ENCODE measurements around the gene PYGB.
"Not testable (repeated sequence)": the region's sequence is repeated elsewhere in the genome, so short reads cannot be mapped to it uniquely, and the experiment has no call there.

Gene PYGB

DNA sequence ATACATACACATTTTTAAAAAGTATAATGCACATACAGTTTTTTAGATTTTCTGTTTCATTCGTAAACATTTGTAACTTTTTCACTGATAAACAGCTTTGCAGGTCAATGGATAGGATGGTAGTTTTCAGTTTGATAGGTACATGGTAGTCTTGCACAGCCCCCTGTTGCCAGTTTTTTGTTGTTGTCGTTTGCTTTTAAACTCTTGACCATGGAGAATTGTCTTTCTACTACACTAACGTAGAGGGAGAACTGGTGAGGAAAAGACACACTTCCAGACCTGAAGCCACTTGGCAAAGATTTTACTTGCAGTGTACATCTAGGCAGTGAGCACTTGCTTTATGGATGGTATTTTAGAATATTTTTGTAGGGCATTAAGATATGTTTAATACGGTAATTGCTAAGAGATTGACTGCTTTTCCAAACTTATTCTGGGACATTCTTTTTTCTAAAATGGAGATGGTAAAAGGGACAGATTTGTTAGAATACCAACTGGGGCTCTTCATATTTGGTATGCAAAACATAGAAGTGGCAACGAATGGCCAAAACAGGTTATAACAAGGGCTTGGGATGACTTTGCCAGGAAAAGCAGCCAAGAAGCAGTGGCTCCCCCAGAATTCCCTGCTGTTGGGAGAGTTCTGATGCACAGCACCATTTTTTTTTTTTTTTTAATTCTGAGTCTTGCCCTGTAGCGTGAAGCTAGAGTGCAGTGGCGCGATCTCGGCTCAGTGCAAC is 1.5 kb downstream of the PYGB start:
- no peak for DNase-seq

DNA sequence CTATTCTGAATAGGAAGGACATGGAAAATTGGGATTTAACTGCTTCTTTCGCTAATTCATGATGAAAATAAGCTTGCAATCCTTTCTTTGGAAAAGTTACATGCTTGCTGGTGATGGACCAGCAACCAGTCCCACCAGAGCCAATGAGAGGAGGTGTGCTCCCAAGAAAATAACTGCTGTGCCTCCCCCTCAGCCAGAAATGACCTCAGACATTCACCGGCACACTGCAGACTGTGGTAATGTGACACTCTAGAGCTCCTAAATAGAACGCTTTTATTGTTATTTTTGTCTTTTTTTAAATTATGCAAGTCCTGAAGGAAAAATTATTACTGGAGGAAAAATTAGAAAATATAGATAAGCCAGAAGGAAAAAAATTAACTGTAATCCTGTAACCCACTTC is 2.6 kb downstream of the PYGB start:
- DNase-seq = no peak

DNA sequence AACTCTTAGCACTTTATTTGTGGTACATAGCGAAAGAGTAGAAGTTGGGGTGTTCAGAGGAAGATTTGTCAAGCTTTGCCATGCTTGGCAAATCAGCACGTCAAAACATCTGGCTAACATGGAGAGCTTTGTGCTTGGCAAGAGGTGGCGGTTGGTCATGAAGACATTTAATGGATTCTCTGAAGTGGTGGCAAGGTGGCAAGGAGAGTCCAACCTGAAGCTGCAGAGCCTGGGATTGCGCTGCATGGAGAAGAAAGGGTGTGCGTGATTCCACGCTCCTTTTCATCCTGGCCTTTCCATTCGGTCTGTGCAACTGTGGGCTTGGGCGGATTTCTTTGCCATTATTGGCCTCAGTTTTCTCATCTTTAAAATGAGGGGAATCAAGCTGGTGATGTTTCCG is 3.1 kb downstream of the PYGB start:
- DNase-seq = no peak

DNA sequence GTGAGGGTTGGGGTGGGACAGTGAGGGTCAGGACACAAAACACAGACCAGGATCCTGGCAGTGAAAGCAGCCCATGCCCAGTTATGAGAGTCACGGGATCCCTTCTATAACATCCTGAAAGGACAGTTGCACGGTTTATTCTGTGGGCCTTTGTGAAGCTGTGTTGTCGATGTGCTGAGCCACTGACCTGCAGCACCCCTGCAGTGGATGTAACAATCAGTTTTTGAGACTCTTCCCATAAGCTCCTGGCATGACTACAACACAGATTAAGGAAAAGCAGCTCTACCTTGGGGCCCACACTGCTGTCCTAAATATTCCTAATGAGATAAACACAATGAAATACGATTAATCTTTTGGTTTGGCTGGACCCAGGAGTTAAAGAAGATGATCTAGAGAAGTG is 3.7 kb downstream of the PYGB start:
- no peak for DNase-seq

DNA sequence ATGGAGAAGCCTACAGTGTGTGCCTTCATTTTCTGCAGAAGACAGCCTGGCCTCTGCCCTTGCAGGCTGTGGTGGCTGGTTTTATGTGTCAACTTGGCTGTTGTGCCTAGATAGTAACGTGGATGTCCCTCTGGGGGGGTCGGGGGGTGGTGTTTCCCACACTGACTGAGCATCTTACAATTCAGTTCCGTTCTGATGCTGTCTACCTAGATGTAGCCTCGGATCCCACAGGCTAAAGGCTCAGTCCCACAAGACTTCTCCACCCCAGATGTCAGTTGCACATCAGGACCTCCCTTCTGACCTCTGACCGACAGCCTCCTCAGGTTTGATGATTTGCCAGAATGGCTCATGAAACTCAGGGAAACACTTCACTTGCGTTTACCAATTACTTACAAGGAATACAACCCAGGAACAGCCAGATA is 4.4 kb downstream of the PYGB start:
- no peak for DNase-seq

DNA sequence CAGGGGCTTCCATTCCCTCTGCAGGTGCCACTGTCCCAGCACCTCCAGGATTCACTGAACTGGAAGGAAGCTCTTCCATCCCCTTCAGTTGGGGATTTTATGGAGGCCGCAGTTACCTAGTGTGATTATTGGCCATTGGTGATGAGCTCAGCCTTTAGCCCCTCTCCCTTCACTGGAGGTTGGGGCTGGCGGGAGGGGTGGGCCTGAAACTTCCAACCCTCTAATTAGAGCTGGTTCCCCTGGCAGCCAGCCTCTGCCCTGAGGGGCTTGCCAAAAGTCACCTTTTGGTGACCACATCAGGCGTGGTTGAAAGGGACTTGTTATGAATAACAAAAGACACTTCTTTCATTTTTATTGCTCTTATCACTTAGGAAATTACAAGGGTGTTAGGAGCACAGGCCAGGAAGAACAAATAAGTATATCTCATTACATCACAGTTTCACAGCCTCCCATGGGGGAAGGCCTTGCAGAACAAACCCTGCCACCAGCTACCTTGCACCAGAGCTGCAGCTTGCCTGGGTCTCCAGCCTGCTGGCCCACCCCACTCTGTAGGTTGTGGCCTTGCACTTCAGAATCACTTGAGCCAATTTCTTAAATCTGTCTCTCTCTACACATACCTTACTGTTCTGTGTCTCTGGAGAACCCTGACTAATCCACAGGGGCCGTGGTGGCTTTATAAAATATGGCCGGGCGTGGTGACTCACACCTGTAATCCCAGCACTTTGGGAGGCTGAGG is 5.0 kb downstream of the PYGB start:
- DNase-seq = no peak

DNA sequence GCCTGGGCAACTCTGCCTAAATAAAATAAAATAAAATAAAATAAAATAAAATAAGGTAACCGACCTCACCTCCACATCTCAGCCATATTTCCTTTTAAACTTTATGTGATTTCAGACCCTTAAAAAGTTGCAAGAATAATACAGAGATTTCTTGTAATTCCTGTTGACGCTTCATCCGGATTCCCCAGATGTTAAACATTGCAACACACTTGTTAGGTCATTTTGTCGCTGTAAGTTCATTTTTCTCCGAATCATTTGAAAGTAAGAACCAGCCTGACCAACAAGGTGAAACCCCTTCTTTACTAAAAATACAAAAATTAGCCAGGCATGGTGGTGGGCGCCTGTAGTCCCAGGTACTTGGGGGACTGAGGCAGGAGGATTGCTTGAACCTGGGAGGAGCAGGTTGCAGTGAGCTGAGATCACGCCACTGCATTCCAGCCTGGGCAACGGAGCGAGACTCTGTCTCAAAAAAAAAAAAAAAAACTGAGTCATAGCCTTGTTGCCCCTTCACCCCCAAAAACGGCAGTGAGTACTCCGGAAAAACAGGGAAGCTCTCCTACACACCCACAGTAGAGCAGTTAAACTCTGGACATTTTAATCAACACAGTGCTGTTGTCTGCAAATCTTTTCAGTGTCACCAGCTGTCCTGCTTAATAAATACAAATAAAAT is 5.9 kb downstream of the PYGB start:
- no peak for DNase-seq

DNA sequence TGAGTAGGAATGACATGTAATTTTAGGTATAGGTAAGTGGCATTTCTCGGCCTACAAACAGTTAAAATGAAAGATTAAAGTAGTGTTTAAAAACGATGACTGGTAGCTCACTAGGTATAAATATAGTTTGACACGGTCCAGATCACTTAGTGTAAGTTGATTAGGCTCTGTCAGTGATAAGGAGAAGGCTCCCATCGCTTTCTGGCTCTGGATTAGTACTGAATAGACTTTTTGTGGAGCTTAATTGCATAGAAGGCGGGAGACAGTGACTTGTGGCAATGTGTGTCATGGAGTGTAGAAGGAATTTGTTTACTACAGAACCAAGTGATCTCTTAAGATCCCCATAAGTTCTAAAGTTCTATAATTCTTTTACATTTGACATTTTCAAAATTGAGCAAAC is 6.7 kb downstream of the PYGB start:
- no peak for DNase-seq

DNA sequence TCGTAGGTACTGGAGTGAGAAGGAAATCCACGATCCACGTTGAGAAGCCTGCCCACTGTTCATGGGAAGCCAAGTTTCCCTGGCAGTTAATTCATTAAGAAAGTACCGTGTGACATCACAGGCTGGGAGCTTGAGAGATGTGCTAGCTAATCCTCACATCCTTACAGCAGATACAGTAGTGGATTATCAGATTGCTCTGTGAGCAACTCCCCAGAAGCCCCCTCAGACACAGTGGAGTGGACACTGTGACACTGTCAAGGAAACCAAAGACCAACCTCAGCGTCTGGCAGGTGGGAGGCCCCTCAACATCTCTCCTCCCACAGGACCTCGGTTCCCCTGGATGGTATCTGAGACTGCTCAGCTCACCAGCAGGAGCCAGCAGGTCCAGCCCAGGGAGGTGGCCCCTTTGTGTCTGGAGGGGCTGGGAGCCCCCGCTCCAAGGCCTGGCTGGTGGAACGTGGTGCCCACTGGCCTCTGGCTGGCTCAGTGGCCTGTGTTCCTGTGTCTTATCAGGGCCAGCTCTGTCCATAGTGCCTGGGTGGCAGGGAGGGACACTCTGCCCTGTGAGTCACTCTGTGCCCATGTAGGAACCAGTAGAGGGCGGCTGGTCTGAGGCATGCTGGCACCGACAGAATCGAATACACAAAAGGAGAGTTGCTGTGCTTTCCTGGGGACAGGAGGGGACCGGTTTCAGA is 7.2 kb downstream of the PYGB start:
- no peak for DNase-seq

DNA sequence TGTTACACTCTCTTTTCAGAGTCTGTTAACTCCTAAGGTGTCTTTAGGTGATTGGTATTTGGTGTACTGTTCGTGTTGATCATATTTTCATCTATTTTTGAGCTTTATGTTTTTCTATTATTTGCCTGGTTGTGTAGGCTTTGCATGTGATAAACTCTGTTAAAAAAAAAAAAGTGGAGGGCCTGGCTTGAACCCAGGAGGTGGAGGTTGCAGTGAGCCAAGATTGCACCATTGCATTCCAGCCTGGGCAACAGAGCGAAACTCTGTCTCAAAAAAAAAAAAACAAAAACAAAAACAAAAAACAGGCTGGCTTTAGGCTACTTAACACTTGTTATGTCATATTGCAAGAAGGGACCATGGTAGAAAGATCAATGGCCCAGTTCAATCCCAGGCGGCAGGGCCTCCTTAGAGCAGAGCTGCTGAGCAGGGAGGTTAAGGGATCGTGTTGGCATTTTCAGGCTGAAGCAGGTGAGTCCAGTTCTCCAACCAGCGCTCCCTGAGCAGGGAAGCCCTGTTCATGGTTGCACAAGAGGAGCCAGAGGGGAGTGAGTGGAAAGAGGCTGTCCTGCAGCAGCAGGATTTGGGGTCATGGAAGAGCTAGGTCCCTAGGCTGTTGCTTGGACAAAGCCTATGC is 8.5 kb downstream of the PYGB start:
- DNase-seq = no peak

DNA sequence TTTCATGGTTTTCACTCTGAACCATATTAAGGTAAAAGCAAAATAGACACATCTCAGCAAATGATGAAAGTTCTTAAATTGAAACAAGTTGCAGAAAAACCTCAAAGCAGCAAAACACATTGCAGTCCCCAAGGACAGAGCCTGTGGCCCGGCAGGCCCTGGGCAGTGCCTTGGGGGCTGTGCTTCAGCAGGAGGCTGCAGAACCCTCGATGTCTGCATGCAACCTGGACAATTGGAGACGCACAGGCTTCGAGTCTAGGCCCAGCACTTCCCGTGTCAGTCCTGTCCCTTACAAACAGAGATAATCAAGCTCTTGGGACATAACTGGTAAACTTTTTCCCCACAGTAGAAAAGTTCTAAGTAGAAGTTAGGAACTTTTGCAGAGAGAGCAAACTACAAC is 9.2 kb downstream of the PYGB start:
- no peak for DNase-seq

DNA sequence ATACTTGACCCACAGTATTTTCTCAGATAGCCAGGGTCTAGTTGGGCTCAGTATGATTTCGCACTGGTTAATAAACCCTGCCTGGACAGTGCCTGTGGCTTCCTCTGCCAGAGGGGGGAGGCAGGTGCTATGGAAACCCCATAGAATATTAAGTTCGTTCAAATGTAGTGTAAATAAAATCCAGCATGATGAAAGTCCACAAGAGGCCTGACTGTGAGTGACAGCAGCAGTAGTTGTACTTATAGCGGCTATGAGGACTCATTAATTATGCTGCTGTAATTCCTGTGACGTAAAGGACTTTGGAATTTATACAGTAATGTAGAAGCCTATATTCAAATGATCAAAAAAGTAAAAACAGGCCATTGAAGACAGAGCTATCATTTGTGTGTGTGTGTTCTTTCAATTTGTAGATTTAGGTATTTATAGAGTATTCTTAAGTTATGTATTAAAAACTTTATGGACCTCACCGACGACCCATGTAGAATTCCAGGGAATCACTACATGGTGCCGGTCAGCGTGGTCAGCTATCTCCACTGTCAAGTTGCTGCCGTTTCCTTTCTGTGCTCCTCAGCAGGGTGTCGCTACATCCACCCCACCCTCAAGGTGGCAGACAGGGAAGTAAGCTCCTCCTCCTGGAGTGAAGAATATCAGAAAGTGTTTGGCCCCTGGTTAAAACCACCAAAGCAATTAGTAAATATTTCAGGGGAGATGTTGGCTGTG is 10.0 kb downstream of the PYGB start:
- no peak for DNase-seq

DNA sequence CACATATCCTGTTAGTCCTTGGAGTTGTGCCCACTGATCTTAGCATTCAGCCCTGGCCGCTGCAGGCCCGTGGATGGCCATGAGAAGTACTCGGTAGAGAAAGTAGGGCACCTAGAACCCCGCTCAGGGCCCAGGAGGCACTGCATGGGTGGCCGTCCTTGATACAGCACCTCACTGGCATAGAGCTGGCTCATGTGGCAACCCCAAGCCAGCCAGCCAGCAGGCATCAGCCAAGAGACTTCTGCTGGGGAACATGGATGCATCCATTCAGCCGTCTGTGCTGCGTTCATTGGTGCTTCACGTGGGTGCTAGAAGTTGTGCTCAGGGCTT is 10.6 kb downstream of the PYGB start:
- no peak for DNase-seq

DNA sequence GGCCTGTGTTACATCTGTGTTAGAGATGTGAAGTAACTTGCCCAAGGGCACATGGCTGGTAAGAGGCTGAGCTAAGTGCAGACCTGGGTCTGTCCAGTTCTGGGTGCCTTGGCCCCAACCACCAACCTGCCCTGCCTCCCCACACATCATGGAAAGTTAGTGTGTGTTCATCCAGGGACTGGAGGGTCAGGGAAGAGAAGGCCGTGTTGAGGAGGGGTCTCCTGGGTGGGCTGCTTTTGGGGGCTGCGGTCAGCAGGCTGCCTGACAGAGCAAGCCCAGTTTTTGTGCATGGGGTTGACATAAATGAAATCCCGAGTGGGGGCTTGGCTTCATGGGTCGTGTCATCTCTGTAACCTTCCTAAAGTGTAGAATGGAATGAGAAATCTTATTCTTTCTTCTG is 10.9 kb downstream of the PYGB start:
- DNase-seq = no peak

DNA sequence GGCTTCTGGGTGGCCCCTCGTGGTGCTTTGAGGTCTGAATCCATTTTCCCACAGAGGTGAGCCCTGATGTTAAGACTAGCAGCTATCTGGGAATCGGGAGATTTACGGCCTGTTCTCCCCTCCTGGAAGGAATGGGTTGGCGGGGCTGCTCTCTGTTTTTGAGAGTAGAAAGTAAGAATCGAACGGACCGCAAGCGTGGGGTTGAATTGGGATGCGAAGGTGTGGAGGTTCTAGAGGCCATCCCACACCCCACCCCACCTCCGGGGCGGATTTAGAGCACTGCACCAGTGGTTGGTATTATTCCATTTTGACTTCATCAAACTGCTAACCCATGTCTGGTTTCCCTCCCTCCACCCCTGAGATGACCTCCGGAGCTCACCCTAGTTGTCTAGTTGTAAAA is 11.5 kb downstream of the PYGB start:
- DNase-seq = no peak

DNA sequence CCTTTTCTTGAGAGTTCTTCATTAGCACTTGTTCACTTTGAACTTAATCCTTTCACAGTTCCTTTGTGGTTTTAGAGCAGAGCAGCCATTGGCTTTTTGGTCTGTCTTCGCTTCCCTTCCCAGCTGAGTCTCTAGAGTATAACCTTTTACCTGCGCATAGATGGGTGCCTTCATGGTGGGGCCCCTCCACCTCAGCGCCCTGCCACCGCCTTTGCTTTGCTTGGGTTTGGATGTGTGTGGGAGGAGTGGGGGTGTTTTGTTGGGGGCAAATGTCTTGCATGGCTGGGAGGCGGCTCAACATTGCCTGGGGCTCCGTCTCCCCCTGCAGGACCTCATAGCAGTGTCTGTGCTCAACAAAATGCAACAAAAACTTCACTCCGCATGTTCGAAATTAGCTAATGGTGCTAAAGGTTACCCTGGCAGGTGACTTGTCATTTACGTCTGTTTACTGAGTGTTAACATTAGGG is 11.9 kb downstream of the PYGB start:
- no peak for DNase-seq

DNA sequence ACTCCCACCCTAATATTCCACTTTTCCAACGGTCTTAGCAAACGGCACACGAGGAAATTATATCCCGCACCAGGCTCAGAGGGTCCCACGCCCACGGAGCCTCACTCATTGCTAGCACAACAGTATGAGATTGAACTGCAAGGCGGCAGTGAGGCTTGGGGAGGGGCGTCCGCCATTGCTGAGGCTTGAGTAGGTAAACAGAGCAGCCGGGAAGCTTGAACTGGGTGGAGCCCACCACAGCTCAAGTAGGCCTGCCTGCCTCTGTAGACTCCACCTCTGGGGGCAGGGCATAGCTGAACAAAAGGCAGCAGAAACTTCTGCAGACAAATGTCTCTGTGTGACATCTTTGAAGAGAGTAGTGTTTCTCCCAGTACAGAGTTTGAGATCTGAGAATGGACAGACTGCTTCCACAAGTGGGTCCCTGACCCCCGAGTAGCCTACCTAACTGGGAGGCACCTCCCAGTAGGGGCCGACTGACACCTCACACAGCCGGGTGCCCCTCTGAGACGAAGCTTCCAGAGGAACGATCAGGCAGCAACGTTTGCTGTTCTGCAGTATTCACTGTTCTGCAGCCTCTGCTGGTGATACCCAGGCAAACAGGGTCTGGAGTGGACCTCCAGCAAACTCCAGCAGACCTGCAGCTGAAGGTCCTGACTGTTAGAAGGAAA is 13.0 kb downstream of the PYGB start:
- not testable (repeated sequence) for DNase-seq

DNA sequence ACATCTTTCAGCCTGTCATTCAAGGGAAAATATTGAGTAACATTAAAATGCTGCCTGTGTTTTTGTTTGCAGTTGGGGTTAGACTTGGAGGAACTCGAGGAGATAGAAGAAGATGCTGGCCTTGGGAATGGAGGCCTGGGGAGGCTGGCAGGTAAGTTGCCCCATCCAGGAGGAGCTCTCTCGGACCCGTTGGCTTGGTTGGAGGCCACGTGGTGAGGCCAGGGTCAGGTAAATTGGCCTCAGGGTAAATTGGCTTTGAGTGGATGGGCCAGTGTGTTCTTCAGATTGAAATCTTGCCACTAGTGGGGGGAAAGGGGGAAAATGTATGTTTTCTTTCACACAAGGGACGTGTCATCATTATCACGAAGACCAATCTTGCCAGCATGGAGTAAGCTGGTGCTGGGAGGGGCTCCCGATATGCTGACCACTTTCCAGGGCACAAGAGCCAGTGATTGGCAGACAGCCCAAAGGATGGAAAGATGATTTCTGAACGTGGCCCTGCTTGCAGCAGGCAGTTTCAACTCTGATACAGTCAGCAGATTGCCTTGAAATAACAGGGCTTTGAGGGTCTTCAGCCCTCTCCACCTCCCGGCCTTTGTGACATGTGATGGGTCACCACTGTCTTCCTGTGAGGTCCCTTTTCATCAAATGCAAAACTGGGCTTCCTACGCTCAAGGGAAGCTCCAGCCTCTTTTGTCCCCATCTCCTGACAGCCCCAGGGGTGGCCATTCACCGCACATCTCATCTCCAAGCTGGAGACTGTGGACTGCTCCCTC is 21.4 kb downstream of the PYGB start:
- no peak for DNase-seq

DNA sequence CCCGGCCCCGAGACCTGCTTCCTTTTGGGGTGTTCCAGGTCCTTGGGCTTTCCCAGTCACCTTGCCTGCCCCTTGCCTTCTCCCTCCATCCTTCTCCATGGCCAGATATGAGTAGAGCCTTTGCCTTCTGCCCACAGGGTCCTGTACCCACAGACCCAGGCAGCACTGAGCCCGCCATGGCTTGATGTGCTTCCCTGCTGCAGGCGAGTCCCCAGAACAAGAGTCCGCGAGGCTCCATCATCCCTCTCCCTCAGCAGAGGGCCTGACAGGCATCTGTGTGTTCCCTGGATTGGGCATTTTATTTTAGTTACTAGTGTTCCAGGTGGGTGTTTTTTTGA is 21.9 kb downstream of the PYGB start:
- no peak for DNase-seq

DNA sequence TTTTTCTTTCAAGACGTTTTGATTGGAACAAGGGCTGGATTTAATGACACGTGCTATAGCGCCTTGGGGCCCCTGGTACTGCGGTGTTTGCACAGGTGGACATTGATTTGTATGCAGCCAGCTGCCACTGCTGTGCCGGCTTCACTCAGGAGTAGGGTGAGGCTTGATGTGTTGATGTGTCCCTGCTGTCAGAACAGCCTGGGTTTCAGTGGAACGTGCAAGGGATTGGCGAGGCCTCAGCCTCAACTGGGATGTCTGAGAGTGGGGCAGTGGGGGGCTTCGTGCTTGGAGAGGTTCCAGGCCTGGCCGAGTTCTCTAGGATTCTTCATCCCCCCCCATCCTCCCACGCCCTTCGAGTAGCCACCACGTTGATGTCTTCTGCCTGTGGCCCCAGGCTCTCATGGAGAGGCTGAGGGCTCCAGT is 23.0 kb downstream of the PYGB start:
- DNase-seq = no peak

All from activated CD4-positive, alpha-beta T cell treated with anti-CD3 and anti-CD28 coated beads, Interleukin-2, amount 50 U/mL, for 16 hours (primary cell).